HK-2 (cell line): Measurements from ENCODE around the gene ZP1.

Experiments used
- DNase-seq: peaks from one replicate; pipeline ENCODE4 v3.0.0-alpha.2; 2018; ENCODE audit not compliant: unreplicated experiment

Gene ZP1

DNA sequence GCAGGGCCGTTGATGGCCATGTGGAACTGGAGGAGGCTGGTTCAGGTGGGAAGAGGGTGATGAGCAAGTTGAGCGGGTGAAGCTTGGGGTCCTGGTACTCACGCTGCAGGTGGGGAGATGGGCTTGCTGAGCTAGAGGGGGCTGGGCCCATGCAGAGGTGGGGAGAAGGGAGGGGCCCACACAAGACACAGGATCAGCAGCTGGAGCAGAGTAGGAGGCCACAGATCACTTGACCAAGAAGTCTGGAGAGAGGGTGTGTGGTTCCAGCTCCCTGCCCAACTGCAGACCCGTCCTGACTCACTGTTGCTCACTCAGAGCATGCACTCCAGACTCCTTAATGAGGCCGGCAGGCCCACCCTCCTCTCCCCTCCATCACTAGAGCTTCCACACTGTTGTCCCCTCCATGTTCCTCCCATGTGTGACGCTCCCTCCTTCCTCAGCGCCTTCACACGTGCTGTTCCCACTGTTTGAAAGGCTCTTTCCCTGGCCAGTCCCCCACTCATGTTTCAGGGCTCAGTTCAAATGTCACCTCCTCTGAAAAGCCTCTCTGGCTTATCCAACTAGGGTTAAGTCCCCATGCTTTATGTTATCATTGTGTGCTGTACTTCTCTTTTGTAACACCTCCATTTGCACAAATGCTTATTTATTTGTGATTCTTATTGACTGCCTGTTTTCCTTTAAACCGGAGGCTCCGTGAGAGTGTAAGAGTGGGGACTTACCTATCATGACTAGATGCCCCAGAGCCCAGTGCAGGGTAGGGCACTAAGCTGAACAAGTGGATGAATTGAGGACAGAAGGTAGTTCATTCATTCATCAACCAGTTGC lies 23.1 kb upstream of the ZP1 start:
- no peak for DNase-seq

DNA sequence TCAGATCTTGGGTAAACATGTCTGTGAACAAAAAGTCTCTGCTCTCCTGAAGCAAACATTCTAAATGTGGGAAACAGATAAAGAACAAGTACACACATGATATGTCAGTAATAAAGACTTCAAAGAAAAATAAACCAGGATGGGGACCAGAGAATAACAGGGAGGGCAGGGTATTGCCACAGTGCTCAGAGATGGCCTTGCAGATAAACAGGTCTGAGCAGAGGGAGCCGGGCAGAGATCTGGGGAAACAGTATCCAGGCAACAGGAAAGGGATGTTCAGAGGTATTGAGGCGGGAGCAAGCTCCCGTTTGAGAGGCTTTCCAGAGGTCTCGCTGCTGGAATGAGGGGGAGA lies 22.5 kb upstream of the ZP1 start:
- DNase-seq = no peak

- DNase-seq = no peak
Observed at GRCh38 chr11:60845338-60845737, 22.0 kb upstream of the ZP1 start.

DNA sequence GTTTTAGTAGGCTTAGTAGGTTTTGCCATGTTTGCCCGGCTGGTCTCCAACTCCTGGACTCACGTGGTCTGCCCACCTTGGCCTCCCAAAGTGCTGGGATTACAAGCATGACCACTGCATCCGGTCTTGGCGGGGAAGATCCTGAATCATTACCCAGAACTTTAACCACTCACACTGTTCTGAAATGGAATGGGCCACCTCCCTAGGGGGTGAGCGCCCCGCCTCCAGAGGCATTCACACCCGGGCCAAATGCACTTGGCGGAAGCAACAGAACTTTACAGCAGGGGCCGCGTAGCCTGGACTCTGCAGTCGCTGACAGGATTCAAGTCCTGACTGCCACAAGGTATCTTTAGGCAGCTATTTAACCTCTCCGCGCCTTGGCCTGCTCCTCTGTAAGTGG lies 20.1 kb upstream of the ZP1 start:
- no peak for DNase-seq

GRCh38 chr11:60847896-60848295 lies 19.4 kb upstream of the ZP1 start:
- no peak for DNase-seq

- no peak for DNase-seq
Observed at GRCh38 chr11:60848714-60849151, 18.6 kb upstream of the ZP1 start.

- DNase-seq = no peak
Observed at GRCh38 chr11:60849641-60850520, 17.5 kb upstream of the ZP1 start.

GRCh38 chr11:60851327-60852104 lies 15.8 kb upstream of the ZP1 start:
- DNase-seq = no peak

DNA sequence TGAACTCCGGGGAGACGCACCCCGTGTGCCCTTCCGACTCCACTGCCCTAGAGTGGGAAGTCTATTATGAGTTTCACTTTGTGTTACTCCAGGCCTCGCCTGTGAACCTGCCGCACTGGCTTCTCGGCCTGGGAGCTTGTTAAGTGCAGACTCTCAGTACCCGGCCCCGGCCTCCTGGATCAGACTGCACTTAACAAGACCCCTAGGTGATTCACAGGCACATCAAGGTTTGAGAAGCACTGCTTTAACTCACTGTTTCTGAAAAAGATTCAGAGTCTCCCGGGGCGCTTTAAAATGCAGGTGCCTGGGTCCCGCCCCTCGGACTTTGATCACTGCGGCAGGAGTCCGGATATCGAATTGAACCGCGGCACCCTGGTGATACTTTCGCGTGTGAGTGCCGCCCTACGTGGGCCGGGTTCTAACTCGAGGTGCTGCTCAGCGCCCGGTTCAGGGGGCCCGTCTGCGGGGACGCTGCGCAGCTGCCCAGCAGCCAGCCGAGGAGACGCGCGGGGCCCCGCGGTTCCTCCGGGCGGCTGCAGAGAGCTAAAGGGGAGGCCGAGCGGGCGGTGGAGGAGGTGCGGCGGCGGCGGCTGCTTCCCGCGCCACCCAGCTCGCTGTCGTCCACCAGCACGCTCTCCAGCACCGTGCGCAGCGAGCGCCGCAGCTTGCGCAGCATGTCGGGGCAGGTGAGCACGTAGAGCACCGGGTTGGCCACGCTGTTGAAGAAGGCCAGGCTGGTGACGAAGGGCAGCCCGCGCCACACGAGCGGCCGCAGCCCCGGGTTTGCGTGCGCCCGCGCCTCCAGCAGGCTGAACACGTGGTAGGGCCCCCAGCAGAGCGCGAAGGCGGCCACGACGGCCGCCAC lies 15.0 kb upstream of the ZP1 start:
- DNase-seq = no peak

GRCh38 chr11:60852982-60853950 lies 14.1 kb upstream of the ZP1 start:
- no peak for DNase-seq

- DNase-seq = no peak
Observed at GRCh38 chr11:60854140-60854846, 13.0 kb upstream of the ZP1 start.

DNA sequence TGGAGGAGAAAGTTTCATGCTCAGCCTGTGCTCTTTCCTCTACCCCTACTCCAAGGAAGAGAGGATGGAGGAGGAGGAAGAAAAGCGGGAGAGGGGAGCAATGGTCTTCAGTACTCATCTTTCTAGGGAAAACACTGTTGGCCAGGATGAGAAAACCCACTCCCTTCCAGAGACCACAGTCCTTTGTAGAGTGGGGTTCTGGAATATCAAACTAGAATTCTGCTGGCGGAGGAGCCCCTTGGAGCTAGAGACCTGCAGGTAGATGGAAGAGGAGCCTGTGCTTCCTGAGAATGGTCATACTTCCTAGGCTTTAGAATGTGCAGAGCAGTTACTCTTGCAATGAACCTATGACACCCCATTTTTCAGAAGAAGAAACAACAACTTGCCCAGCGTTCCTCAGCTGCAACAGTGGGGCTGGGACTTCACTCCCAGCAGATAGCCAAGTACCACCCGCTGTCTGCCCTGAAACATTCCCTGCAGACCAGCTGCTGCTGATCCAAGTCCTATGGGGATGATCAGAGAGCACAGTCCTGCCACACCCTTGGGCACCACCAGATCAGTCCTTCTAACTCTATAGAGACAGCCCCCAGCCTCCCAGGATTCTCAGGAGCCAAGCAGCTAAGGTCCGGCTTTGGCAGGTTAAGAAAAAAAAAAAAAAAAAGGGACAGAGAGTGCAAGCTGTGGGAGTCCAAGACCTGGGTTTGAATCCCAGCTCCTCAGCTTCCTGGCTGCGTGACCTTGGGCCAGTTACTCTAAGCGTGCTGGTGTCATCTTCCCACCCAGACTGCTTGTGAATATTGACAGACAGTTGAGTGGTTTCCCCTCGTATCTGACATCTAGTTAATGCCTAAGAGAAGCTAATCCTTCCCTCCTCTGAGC lies 12.3 kb upstream of the ZP1 start:
- no peak for DNase-seq

DNA sequence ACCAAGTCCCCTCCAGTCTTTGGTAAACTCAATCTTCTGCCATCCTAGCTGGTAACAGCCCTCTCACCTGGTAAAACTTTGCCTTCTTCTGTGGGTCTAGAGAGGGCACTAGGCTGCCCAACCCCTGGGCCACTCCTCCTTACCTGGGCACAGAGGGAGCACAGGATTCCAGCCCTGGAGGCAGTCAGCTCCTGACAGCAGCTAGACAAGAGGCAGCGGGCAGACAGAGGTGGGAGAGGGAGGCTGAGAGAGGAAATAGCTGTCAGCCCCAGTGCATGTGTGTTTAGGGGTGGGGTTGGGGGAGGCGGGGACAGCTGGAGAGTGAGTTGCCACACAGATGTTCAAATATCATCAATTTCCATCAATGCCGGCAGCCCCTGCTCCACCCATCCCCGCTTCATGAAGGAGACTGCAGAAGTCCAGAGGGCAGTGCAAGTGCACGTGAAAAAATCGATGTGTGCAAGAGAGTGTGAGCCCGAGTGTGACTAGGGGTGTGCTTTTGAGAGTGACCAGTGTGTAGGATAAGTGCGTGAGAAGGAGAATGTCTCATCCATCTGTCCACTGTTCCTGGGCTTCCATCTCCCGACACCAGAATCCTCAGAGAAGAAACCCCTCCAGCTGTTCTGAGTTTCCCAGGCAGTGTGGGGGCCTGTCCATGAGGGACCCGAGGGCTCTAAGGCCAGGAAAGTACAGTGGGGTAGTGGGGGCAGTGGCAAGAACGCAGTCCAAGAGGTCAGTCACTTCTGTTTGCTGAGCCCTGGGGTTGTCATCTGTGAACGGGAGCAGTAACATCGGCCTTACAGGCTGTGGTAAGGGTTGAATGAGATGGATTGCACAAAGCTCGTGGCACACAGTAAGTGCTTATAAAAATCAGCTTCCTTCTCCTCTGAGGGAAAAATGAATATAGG lies 11.4 kb upstream of the ZP1 start, which contains the start of gene PTGDR2:
Gene PTGDR2, minus strand, starts transcription at position 225 of the 908 bp plus-strand sequence. CDS start 2,228 bp downstream, outside the sequence.
- no peak for DNase-seq

GRCh38 chr11:60857378-60858232 lies 9.7 kb upstream of the ZP1 start:
- no peak for DNase-seq

- no peak for DNase-seq
Observed at GRCh38 chr11:60858236-60858635, 9.1 kb upstream of the ZP1 start.
